H9 (cell line): ENCODE measurements around the gene MYL11. TPM values are rescaled to one million over a fixed set of nuclear protein-coding genes. Genes with fewer than 3 reads are reported as not detected.
A peak's percentile ranks its signal among the peaks of the same experiment; 100 is the strongest.

Experiments used
- DNase-seq: peaks from one replicate; pipeline ENCODE4 v3.0.0-alpha.2; 2017
- H2AFZ ChIP-seq: one replicate; pipeline ENCODE4 v1.6.1; 2013; ENCODE audit warnings: mild to moderate bottlenecking, low read length, control low read depth, moderate library complexity
- H2AK5ac ChIP-seq: 2 replicates; pipeline ENCODE4 v1.6.1; 2013; ENCODE audit warnings: low read length, control low read depth, mixed read lengths; ENCODE audit not compliant: insufficient read length
- H2BK120ac ChIP-seq: one replicate; pipeline ENCODE4 v1.6.1; 2013; ENCODE audit warnings: low read depth, mild to moderate bottlenecking, low read length, control low read depth, inconsistent platforms; ENCODE audit not compliant: poor library complexity, severe bottlenecking
- H2BK12ac ChIP-seq: 2 replicates; pipeline ENCODE4 v1.6.1; 2013; ENCODE audit warnings: low read length, control low read depth, mixed read lengths, low read depth; ENCODE audit not compliant: insufficient read length
- H2BK15ac ChIP-seq: 2 replicates; pipeline ENCODE4 v1.6.1; 2013; ENCODE audit warnings: low read depth, low read length, control low read depth
- H2BK20ac ChIP-seq: one replicate; pipeline ENCODE4 v1.6.1; 2013; ENCODE audit warnings: low read depth, mild to moderate bottlenecking, low read length, control low read depth, inconsistent platforms; ENCODE audit not compliant: poor library complexity, severe bottlenecking
- H2BK5ac ChIP-seq: 2 replicates; pipeline ENCODE4 v1.6.1; 2013; ENCODE audit warnings: low read length, control low read depth, mixed read lengths; ENCODE audit not compliant: insufficient read length
- H3K14ac ChIP-seq: 2 replicates; pipeline ENCODE4 v1.6.1; 2013; ENCODE audit warnings: low read length, control low read depth; ENCODE audit not compliant: insufficient read depth
- H3K18ac ChIP-seq: 2 replicates; pipeline ENCODE4 v1.6.1; 2013; ENCODE audit warnings: low read depth, mild to moderate bottlenecking, mixed read lengths, low read length, control low read depth; ENCODE audit not compliant: insufficient read length
- H3K23ac ChIP-seq: 2 replicates; pipeline ENCODE4 v1.6.1; 2013; ENCODE audit warnings: low read length, control low read depth, mixed read lengths, low read depth; ENCODE audit not compliant: insufficient read length
- H3K23me2 ChIP-seq: 2 replicates; pipeline ENCODE4 v1.6.1; 2013; ENCODE audit warnings: low read depth, mild to moderate bottlenecking, mixed read lengths, low read length, control low read depth; ENCODE audit not compliant: insufficient read length, poor library complexity, severe bottlenecking
- H3K27ac ChIP-seq: 2 replicates; pipeline ENCODE4 v1.5.1; 2013; ENCODE audit warnings: low read length, control low read depth, mixed read lengths, low read depth; ENCODE audit not compliant: insufficient read length
- H3K27me3 ChIP-seq: 2 replicates; pipeline ENCODE4 v1.6.1; 2013; ENCODE audit warnings: low read length, control low read depth, inconsistent platforms; ENCODE audit not compliant: insufficient read depth
- H3K4ac ChIP-seq: 2 replicates; pipeline ENCODE4 v1.6.1; 2013; ENCODE audit warnings: low read depth, mild to moderate bottlenecking, control low read depth, inconsistent platforms, low read length, moderate library complexity
- H3K4me1 ChIP-seq: 2 replicates; pipeline ENCODE4 v1.6.1; 2013; ENCODE audit warnings: low read length, control low read depth, inconsistent platforms; ENCODE audit not compliant: insufficient read depth
- H3K4me2 ChIP-seq: 2 replicates; pipeline ENCODE4 v1.6.1; 2013; ENCODE audit warnings: low read length, control low read depth, mixed read lengths; ENCODE audit not compliant: insufficient read length, insufficient read depth
- H3K56ac ChIP-seq: 2 replicates; pipeline ENCODE4 v1.6.1; 2013; ENCODE audit warnings: low read depth, mild to moderate bottlenecking, mixed read lengths, low read length, control low read depth; ENCODE audit not compliant: insufficient read length
- H3K79me1 ChIP-seq: 2 replicates; pipeline ENCODE4 v1.6.1; 2013; ENCODE audit warnings: low read depth, mild to moderate bottlenecking, moderate library complexity, low read length, control low read depth, inconsistent platforms; ENCODE audit not compliant: insufficient read depth, poor library complexity, severe bottlenecking
- H3K79me2 ChIP-seq: 2 replicates; pipeline ENCODE4 v1.6.1; 2013; ENCODE audit warnings: low read length, control low read depth, inconsistent platforms; ENCODE audit not compliant: insufficient read depth
- H3K9ac ChIP-seq: 2 replicates; pipeline ENCODE4 v1.6.1; 2013; ENCODE audit warnings: low read length, control low read depth, mixed read lengths; ENCODE audit not compliant: insufficient read length; ENCODE audit errors: extremely low read depth
- H3K9me3 ChIP-seq: one replicate; pipeline ENCODE4 v1.6.1; 2013; ENCODE audit warnings: low read depth, low read length, inconsistent platforms; ENCODE audit not compliant: control insufficient read depth
- H3T11ph ChIP-seq: one replicate; pipeline ENCODE4 v1.6.1; 2013; ENCODE audit warnings: mild to moderate bottlenecking, low read length, control low read depth, inconsistent platforms
- H4K20me1 ChIP-seq: one replicate; pipeline ENCODE4 v1.6.1; 2013; ENCODE audit not compliant: control insufficient read depth, insufficient read length, insufficient read depth
- H4K5ac ChIP-seq: 2 replicates; pipeline ENCODE4 v1.6.1; 2013; ENCODE audit warnings: low read depth, mild to moderate bottlenecking, mixed read lengths, low read length, control low read depth; ENCODE audit not compliant: insufficient read length
- H4K8ac ChIP-seq: replicated peaks from 2 replicates; pipeline ENCODE4 v1.6.1; 2013; ENCODE audit warnings: low read length, control low read depth, mixed read lengths, low read depth; ENCODE audit not compliant: insufficient read length
- H4K91ac ChIP-seq: 2 replicates; pipeline ENCODE4 v1.6.1; 2013; ENCODE audit warnings: low read depth, mild to moderate bottlenecking, moderate library complexity, mixed read lengths, low read length, control low read depth; ENCODE audit not compliant: insufficient read length
- H3K27ac Mint-ChIP-seq, 3 experiments: 2 replicates in 2 of 3; 3 replicates in 1 of 3; pipeline ENCODE4 v1.8.0; 2020 to 2021; ENCODE audit warnings: mixed read lengths in 3 of 3, mild to moderate bottlenecking in 1 of 3, moderate library complexity in 1 of 3
- H3K27me3 Mint-ChIP-seq: 2 replicates; pipeline ENCODE4 v1.8.0; 2021; ENCODE audit warnings: low read depth, mild to moderate bottlenecking, moderate library complexity, mixed read lengths
- H3K36me3 Mint-ChIP-seq, 3 experiments: 2 replicates in 2 of 3; 3 replicates in 1 of 3; pipeline ENCODE4 v1.8.0; 2020 to 2021; ENCODE audit warnings: low read depth in 3 of 3, mixed read lengths in 3 of 3; ENCODE audit not compliant: insufficient read depth in 1 of 3
- H3K4me1 Mint-ChIP-seq, 2 experiments: 2 replicates each; pipeline ENCODE4 v1.8.0; 2020; ENCODE audit warnings: mixed read lengths in 2 of 2
- H3K4me3 Mint-ChIP-seq, 2 experiments: 2 replicates in 1 of 2; 3 replicates in 1 of 2; pipeline ENCODE4 v1.8.0; 2020 to 2021; ENCODE audit warnings: mild to moderate bottlenecking in 2 of 2, mixed read lengths in 2 of 2, moderate library complexity in 1 of 2
- H3K9me3 Mint-ChIP-seq, 2 experiments: 2 replicates in 1 of 2; 3 replicates in 1 of 2; pipeline ENCODE4 v1.8.0; 2020; ENCODE audit warnings: mild to moderate bottlenecking in 2 of 2, mixed read lengths in 2 of 2, moderate library complexity in 1 of 2
- WGBS: extraction: QIAGEN DNeasy Blood & Tissue Kit; methylation state at CpG from one replicate; pipeline ENCODE4 v1.1.7; 2013; ENCODE audit warnings: missing lambda C conversion rate, low lambda C conversion rate, mixed read lengths; ENCODE audit not compliant: insufficient read length; ENCODE audit errors: extremely low coverage; 5-methylcytosine and 5-hydroxymethylcytosine counted together
- total RNA-seq: library from RNA; stranded (reverse); gene quantifications from 2 replicates; pipeline ENCODE4 v1.2.1, GENCODE V29; 2021
- TF ChIP-seq, protein P1 (sequence below): fragments of 200-600 bp; sonication (generic); conservative IDR thresholded peaks from 3 replicates; pipeline ENCODE4 v1.8.0; 2021; ENCODE audit warnings: antibody characterized with exemption, mild to moderate bottlenecking

MYL11 gene
- total RNA-seq, 1 experiment from 2014 or later: 0.70 TPM

GRCh38 chr16:30369091-30369937 is 5.3 kb upstream of the MYL11 start:
- peak overlapping the region in 1 of 3 experiments; percentile 64; a peak in 2 of 7 replicates for H3K27ac Mint-ChIP-seq
- TF ChIP-seq, protein P1, sequence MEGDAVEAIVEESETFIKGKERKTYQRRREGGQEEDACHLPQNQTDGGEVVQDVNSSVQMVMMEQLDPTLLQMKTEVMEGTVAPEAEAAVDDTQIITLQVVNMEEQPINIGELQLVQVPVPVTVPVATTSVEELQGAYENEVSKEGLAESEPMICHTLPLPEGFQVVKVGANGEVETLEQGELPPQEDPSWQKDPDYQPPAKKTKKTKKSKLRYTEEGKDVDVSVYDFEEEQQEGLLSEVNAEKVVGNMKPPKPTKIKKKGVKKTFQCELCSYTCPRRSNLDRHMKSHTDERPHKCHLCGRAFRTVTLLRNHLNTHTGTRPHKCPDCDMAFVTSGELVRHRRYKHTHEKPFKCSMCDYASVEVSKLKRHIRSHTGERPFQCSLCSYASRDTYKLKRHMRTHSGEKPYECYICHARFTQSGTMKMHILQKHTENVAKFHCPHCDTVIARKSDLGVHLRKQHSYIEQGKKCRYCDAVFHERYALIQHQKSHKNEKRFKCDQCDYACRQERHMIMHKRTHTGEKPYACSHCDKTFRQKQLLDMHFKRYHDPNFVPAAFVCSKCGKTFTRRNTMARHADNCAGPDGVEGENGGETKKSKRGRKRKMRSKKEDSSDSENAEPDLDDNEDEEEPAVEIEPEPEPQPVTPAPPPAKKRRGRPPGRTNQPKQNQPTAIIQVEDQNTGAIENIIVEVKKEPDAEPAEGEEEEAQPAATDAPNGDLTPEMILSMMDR: no peak
- Histone ChIP-seq H2BK20ac (no peak overlapping the region), H3K79me2 (no peaks in the 10 kb centered on the region; the same call in none of the 2 replicates), H2BK5ac (no peak overlapping the region), H3K27ac (no peak overlapping the region), H3K27me3 (no peaks in the 10 kb centered on the region), H2AK5ac (no peak overlapping the region), H3K56ac (no peak overlapping the region), H4K5ac (no peak overlapping the region), H3K9me3 (no peaks in the 10 kb centered on the region), H2BK15ac (no peak overlapping the region), H3K18ac (no peak overlapping the region), H4K91ac (no peak overlapping the region), H3T11ph (no peak overlapping the region), H2AFZ (no peak overlapping the region), H3K79me1 (peaks cover 3% of the 10 kb centered on the region), H2BK120ac (no peak overlapping the region), H3K4me1 (peaks cover 6% of the 10 kb centered on the region), H3K23me2 (peaks cover 10% of the 10 kb centered on the region), H3K14ac (no peak overlapping the region; the same call in 1 of the 2 replicates), H3K23ac (no peak overlapping the region), H4K20me1 (no peaks in the 10 kb centered on the region), H3K9ac (peak overlapping the region; percentile 40), H2BK12ac (no peak overlapping the region), H3K4ac (no peak overlapping the region), H4K8ac (no peak overlapping the region), H3K4me2 (peak overlapping the region; percentile 80)
- peaks cover 32 to 34% of the 10 kb centered on the region in 2 experiments for H3K4me1 Mint-ChIP-seq
- H3K27me3 Mint-ChIP-seq: peaks cover 2% of the 10 kb centered on the region; the same call in 1 of the 2 replicates
- DNase-seq: no peak
- peak overlapping the region; percentile 75 to 84 for H3K4me3 Mint-ChIP-seq
- WGBS: no CpG with 5 or more reads among the region's 45 CpGs
- H3K9me3 Mint-ChIP-seq: peaks cover 0 to 3% of the 10 kb centered on the region in 2 experiments; a peak in 3 of 5 replicates
- H3K36me3 Mint-ChIP-seq: peaks cover 6 to 16% (median 15%) of the 10 kb centered on the region in 3 experiments; a peak in 6 of 7 replicates
